Vagina (tissue), 2 donors: ENCODE results near the gene SLC34A3. TPM values are rescaled to one million over a fixed set of nuclear protein-coding genes. Genes with fewer than 3 reads are reported as not detected.

ENCODE experiments used
- DNase-seq, 2 donors: peaks; one replicate each; pipeline ENCODE4 v3.0.0-alpha.2; 2017; ENCODE audit errors: extremely low spot score in 2 of 2
- H3K27ac ChIP-seq: fragments of 200-600 bp; sonication (generic); one replicate; pipeline ENCODE4 v1.5.1; 2019
- H3K27me3 ChIP-seq: fragments of 200-600 bp; sonication (generic); one replicate; pipeline ENCODE4 v1.5.1; 2019
- H3K36me3 ChIP-seq, 2 donors: fragments of 200-600 bp; sonication (generic); one replicate each; pipeline ENCODE4 v1.5.1; 2017 to 2019
- H3K4me1 ChIP-seq: fragments of 200-600 bp; sonication (generic); one replicate; pipeline ENCODE4 v1.5.1; 2019
- H3K4me3 ChIP-seq, 2 donors: fragments of 200-600 bp; sonication (generic); 1 replicate in 1 of 2; 2 replicates in 1 of 2; pipeline ENCODE4 v1.5.1; 2016 to 2019
- H3K9me3 ChIP-seq: fragments of 200-600 bp; sonication (generic); one replicate; pipeline ENCODE4 v1.5.1; 2019
- CTCF ChIP-seq, 3 experiments: fragments of 450-650 bp in 2 of 3; fragments of 200-600 bp in 1 of 3; sonication (generic) in 1 of 3; IDR thresholded peaks; one replicate each; pipeline ENCODE4 v1.5.1; 2017 to 2019; ENCODE audit warnings: antibody characterized with exemption in 3 of 3, mild to moderate bottlenecking in 2 of 3, moderate library complexity in 2 of 3
- POLR2A ChIP-seq, 2 donors: fragments of 450-650 bp; IDR thresholded peaks; one replicate each; pipeline ENCODE4 v1.6.1; 2017; ENCODE audit warnings: antibody characterized with exemption in 2 of 2, mild to moderate bottlenecking in 2 of 2, moderate library complexity in 2 of 2
- POLR2AphosphoS5 ChIP-seq, 2 donors: sonication (generic); formaldehyde crosslinking; IDR thresholded peaks; one replicate each; pipeline ENCODE4 v1.9.0; 2017; ENCODE audit warnings: antibody characterized with exemption in 2 of 2, mild to moderate bottlenecking in 2 of 2, low read depth in 1 of 2; ENCODE audit not compliant: insufficient read depth in 1 of 2
- intact Hi-C: fragments of 100-400 bp; cut with DNase I; formaldehyde crosslinking; loops from one replicate; pipeline ENCODE4 v1.15.1; 2023
- total RNA-seq: library from RNA; depleted of rRNA; stranded (reverse); fragments of >200 nt; gene quantifications from one replicate; pipeline ENCODE4 v1.2.3, GENCODE V29; 2016

Gene SLC34A3
- total RNA-seq, 1 donor from 2014 or later: not detected

- H3K9me3 ChIP-seq: no peaks in the 10 kb centered on the region
- TF ChIP-seq POLR2AphosphoS5 (IDR thresholded peaks at IDR 0.05; ENCODE audit: insufficient read depth in 1 of 2, low read depth in 1 of 2) (no peak), CTCF (IDR thresholded peaks at IDR 0.05) (no peak), POLR2A (IDR thresholded peaks at IDR 0.05) (no peak)
- peaks cover 72% of the 10 kb centered on the region for H3K4me1 ChIP-seq
- intact Hi-C loops: loop anchor here (5.0 kb wide), 1 partner anchor 33 kb away; the partner anchor contains the start of genes CYSRT1 and RNF224
- H3K4me3 ChIP-seq: no peak overlapping the region
- H3K36me3 ChIP-seq: peaks cover 0 to 10% of the 10 kb centered on the region in 2 donors
- no peak for DNase-seq
- no peak overlapping the region for H3K27ac ChIP-seq
- H3K27me3 ChIP-seq: no peaks in the 10 kb centered on the region
Observed at GRCh38 chr9:137194388-137194787, 36.3 kb upstream of the SLC34A3 start.

- DNase-seq: no peak
- TF ChIP-seq CTCF (IDR thresholded peaks at IDR 0.05) (no peak), POLR2A (IDR thresholded peaks at IDR 0.05) (no peak), POLR2AphosphoS5 (IDR thresholded peaks at IDR 0.05; ENCODE audit: insufficient read depth in 1 of 2, low read depth in 1 of 2) (no peak)
- Histone ChIP-seq H3K27ac (no peak overlapping the region), H3K4me1 (peaks cover 71% of the 10 kb centered on the region), H3K36me3 (peaks cover 0 to 10% of the 10 kb centered on the region in 2 donors), H3K9me3 (no peaks in the 10 kb centered on the region), H3K4me3 (no peak overlapping the region), H3K27me3 (no peaks in the 10 kb centered on the region)
- intact Hi-C loops: loop anchor here (5.0 kb wide), 1 partner anchor 32 kb away; the partner anchor contains the start of genes CYSRT1 and RNF224
Observed at GRCh38 chr9:137194909-137195308, 35.8 kb upstream of the SLC34A3 start.

GRCh38 chr9:137195525-137196220 lies 35.0 kb upstream of the SLC34A3 start:
- intact Hi-C loops: no loop called here

GRCh38 chr9:137198051-137198901 lies 32.4 kb upstream of the SLC34A3 start:
- DNase-seq: no peak
- no peak overlapping the region for H3K27ac ChIP-seq
- peaks cover 80% of the 10 kb centered on the region for H3K4me1 ChIP-seq
- H3K9me3 ChIP-seq: no peaks in the 10 kb centered on the region
- H3K36me3 ChIP-seq: no peaks in the 10 kb centered on the region
- TF ChIP-seq CTCF (IDR thresholded peaks at IDR 0.05): no peak
- TF ChIP-seq POLR2AphosphoS5 (IDR thresholded peaks at IDR 0.05; ENCODE audit: insufficient read depth in 1 of 2, low read depth in 1 of 2): no peak
- TF ChIP-seq POLR2A (IDR thresholded peaks at IDR 0.05): no peak
- H3K4me3 ChIP-seq: peak overlapping the region in 1 of 2 donors; percentile 61
- intact Hi-C loops: no loop called here
- no peaks in the 10 kb centered on the region for H3K27me3 ChIP-seq

More at GRCh38 chr9:137195525-137196220, 35.0 kb upstream of the SLC34A3 start:
- Histone ChIP-seq H3K4me1 (peaks cover 64% of the 10 kb centered on the region), H3K9me3 (no peaks in the 10 kb centered on the region), H3K4me3 (no peak overlapping the region), H3K27ac (no peak overlapping the region), H3K27me3 (no peaks in the 10 kb centered on the region), H3K36me3 (peaks cover 0 to 2% of the 10 kb centered on the region in 2 donors)
- TF ChIP-seq POLR2AphosphoS5 (IDR thresholded peaks at IDR 0.05; ENCODE audit: insufficient read depth in 1 of 2, low read depth in 1 of 2): no peak
- no peak for DNase-seq

GRCh38 chr9:137198902-137199283 lies 31.8 kb upstream of the SLC34A3 start:
- DNase-seq: no peak
- intact Hi-C loops: no loop called here
- Histone ChIP-seq H3K36me3 (no peaks in the 10 kb centered on the region), H3K27me3 (no peaks in the 10 kb centered on the region), H3K27ac (no peak overlapping the region), H3K4me3 (peak overlapping the region; percentile 61 to 72), H3K4me1 (peaks cover 87% of the 10 kb centered on the region), H3K9me3 (no peaks in the 10 kb centered on the region)
- TF ChIP-seq CTCF (IDR thresholded peaks at IDR 0.05) (no peak), POLR2A (IDR thresholded peaks at IDR 0.05) (no peak), POLR2AphosphoS5 (IDR thresholded peaks at IDR 0.05; ENCODE audit: insufficient read depth in 1 of 2, low read depth in 1 of 2) (no peak)
